Brain microvascular endothelial cell (primary cell): ENCODE results near the gene DIS3L2.
"Not testable (repeated sequence)": the region's sequence is repeated elsewhere in the genome, so short reads cannot be mapped to it uniquely, and the experiment has no call there.

Experiments
- DNase-seq: peaks from one replicate; pipeline ENCODE4 v3.0.0-alpha.2; 2020
- H3K27ac ChIP-seq: fragments of 250-450 bp; sonication (Bioruptor Pico); 2 replicates; pipeline ENCODE4 v1.5.1; 2020; ENCODE audit warnings: mild to moderate bottlenecking, moderate library complexity
- H3K27me3 ChIP-seq: fragments of 250-450 bp; sonication (Bioruptor Pico); replicated peaks from 2 replicates; pipeline ENCODE4 v1.5.1; 2020; ENCODE audit warnings: mild to moderate bottlenecking
- H3K36me3 ChIP-seq: fragments of 250-450 bp; sonication (Bioruptor Pico); replicated peaks from 2 replicates; pipeline ENCODE4 v1.5.1; 2020; ENCODE audit warnings: mild to moderate bottlenecking
- H3K4me3 ChIP-seq: 2 replicates; pipeline ENCODE4 v1.5.1; 2011; ENCODE audit warnings: low read depth, mild to moderate bottlenecking, control low read depth, low read length, moderate library complexity
- CTCF ChIP-seq: IDR thresholded peaks from 2 replicates; pipeline ENCODE4 v1.5.1; 2011; ENCODE audit warnings: low read depth, mild to moderate bottlenecking, moderate library complexity, low read length, control low read depth, inconsistent platforms; ENCODE audit errors: missing control alignments
- in situ Hi-C: cut with HindIII; loops from 2 replicates; pipeline ENCODE4 v1.10.0; 2017; ENCODE audit warnings: low sequenced_read_pairs, low pct_ligation_motif_present

The DIS3L2 gene

DNA sequence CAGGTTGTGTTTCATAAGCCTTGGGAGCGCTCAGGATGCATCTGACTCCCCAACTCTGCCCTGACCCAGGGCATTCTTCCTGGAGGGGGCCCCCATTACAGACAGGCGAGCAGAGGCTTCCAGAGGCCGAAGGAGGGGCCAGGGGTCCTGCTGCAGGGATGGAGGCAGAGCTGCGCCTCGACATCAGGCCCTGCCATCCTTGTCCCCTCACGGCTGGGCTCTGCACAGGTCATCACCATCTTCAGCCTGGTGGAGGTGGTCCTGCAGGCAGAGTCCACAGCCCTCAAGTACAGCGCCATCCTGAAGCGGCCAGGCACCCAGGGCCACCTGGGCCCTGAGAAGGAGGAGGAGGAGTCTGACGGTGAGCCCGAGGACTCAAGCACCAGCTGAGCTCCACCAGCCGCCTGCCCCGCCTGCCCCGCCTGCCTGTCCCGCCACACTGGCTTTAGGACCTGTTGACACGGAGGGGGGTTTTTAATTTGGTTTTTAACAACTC lies 374.8 kb downstream of the DIS3L2 start:
- no peak for DNase-seq
- Histone ChIP-seq H3K36me3 (no peaks in the 10 kb centered on the region), H3K27ac (no peak overlapping the region), H3K27me3 (no peaks in the 10 kb centered on the region), H3K4me3 (no peak overlapping the region)
- in situ Hi-C loops, result no loop called here
- TF ChIP-seq CTCF, result no peak

- no peak for DNase-seq
- in situ Hi-C loops, result no loop called here
- Histone ChIP-seq H3K36me3 (no peaks in the 10 kb centered on the region), H3K4me3 (no peak overlapping the region), H3K27me3 (no peaks in the 10 kb centered on the region), H3K27ac (no peak overlapping the region)
- no peak for TF ChIP-seq CTCF
Measured at GRCh38 chr2:232336981-232337720, 375.6 kb downstream of the DIS3L2 start.

GRCh38 chr2:232338094-232338758 lies 376.7 kb downstream of the DIS3L2 start:
- H3K27me3 ChIP-seq, H3K27ac ChIP-seq, DNase-seq, H3K36me3 ChIP-seq, in situ Hi-C loops, H3K4me3 ChIP-seq: not testable (repeated sequence)

DNA sequence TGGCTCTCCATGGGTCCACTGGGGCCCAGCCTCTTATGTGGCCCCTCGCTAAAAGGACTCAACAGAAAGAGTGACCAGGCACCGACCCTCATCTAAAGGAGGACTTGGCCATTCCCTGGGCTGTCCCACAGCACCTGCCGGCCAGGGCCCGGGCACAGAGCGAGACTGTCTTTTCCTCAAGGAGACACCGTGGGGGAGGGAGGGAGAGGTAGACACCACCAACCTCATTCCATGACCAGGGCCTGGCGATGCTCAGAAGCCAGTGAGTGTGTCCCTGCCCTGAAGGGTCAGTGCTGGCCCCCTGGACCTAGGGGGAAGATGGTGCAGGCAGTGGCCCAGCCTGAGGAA lies 377.2 kb downstream of the DIS3L2 start:
- Histone ChIP-seq H3K27me3 (no peaks in the 10 kb centered on the region), H3K36me3 (no peaks in the 10 kb centered on the region), H3K4me3 (no peak overlapping the region), H3K27ac (no peak overlapping the region)
- no peak for DNase-seq
- no peak for TF ChIP-seq CTCF
- in situ Hi-C loops, result no loop called here

- Histone ChIP-seq H3K36me3 (no peaks in the 10 kb centered on the region), H3K4me3 (no peak overlapping the region), H3K27ac (no peak overlapping the region), H3K27me3 (no peaks in the 10 kb centered on the region)
- in situ Hi-C loops, result no loop called here
- DNase-seq, result no peak
- TF ChIP-seq CTCF, result peak; percentile 37
Measured at GRCh38 chr2:232339121-232340081, 377.9 kb downstream of the DIS3L2 start.
